WTC11 (cell line): ENCODE data around the gene BRSK1. TPM values are rescaled to one million over a fixed set of nuclear protein-coding genes. Genes with fewer than 3 reads are reported as not detected.

Source experiments
- ATF1 ChIP-seq: sonication (generic); formaldehyde crosslinking; IDR thresholded peaks from 2 replicates; pipeline ENCODE4 v1.8.1; 2023; ENCODE audit warnings: mild to moderate bottlenecking, moderate library complexity, missing genetic modification reagents
- E2F5 ChIP-seq: sonication (generic); formaldehyde crosslinking; IDR thresholded peaks from 2 replicates; pipeline ENCODE4 v1.8.1; 2022; ENCODE audit warnings: mild to moderate bottlenecking, moderate library complexity, missing genetic modification reagents
- ELF4 ChIP-seq: sonication (generic); formaldehyde crosslinking; IDR thresholded peaks from 2 replicates; pipeline ENCODE4 v1.8.1; 2022; ENCODE audit warnings: low read depth, mild to moderate bottlenecking, moderate library complexity, missing genetic modification reagents
- ETV6 ChIP-seq: sonication (generic); formaldehyde crosslinking; IDR thresholded peaks from 2 replicates; pipeline ENCODE4 v1.8.1; 2022; ENCODE audit warnings: mild to moderate bottlenecking, missing genetic modification reagents
- MXD4 ChIP-seq: fragments of 250-450 bp; sonication (Bioruptor Pico); IDR thresholded peaks from 2 replicates; pipeline ENCODE4 v1.8.0; 2021; ENCODE audit warnings: mild to moderate bottlenecking, moderate library complexity, borderline replicate concordance
- NFYB ChIP-seq: sonication (generic); formaldehyde crosslinking; conservative IDR thresholded peaks from 2 replicates; pipeline ENCODE4 v1.8.0; 2022; ENCODE audit warnings: low read depth, missing genetic modification reagents
- PRDM15 ChIP-seq: sonication (generic); formaldehyde crosslinking; IDR thresholded peaks from 2 replicates; pipeline ENCODE4 v1.8.0; 2022; ENCODE audit warnings: missing genetic modification reagents
- SMAD3 ChIP-seq: sonication (generic); formaldehyde crosslinking; IDR thresholded peaks from 2 replicates; pipeline ENCODE4 v1.8.0; 2022; ENCODE audit warnings: missing genetic modification reagents, mild to moderate bottlenecking, borderline replicate concordance
- TCF7 ChIP-seq: sonication (generic); formaldehyde crosslinking; IDR thresholded peaks from 2 replicates; pipeline ENCODE4 v1.8.0; 2022; ENCODE audit warnings: mild to moderate bottlenecking, low read depth, missing genetic modification reagents, moderate library complexity
- ZNF281 ChIP-seq: sonication (generic); formaldehyde crosslinking; IDR thresholded peaks from 2 replicates; pipeline ENCODE4 v1.8.0; 2023; ENCODE audit warnings: mild to moderate bottlenecking, missing genetic modification reagents
- ZNF423 ChIP-seq: fragments of 250-450 bp; sonication (Bioruptor Pico); IDR thresholded peaks from 2 replicates; pipeline ENCODE4 v2.1.2; 2022; ENCODE audit warnings: mild to moderate bottlenecking, moderate library complexity
- ZNF532 ChIP-seq: fragments of 250-450 bp; sonication (Bioruptor Pico); IDR thresholded peaks from 2 replicates; pipeline ENCODE4 v1.9.0; 2021; ENCODE audit warnings: mild to moderate bottlenecking, borderline replicate concordance
- total RNA-seq: library from RNA; stranded (reverse); gene quantifications from 3 replicates; pipeline ENCODE4 v1.2.3, GENCODE V29; 2021

BRSK1 gene
- total RNA-seq, 1 experiment from 2014 or later: 52.4 TPM

GRCh38 chr19:55255618-55256423, 28.0 kb upstream of the BRSK1 start (continued):
- no peak for TF ChIP-seq ZNF281 (CRISPR knock-in tag)
- no peak for TF ChIP-seq NFYB (CRISPR knock-in tag)
- no peak for TF ChIP-seq SMAD3 (CRISPR knock-in tag)
- no peak for TF ChIP-seq ELF4 (CRISPR knock-in tag)
- no peak for TF ChIP-seq ZNF423
- no peak for TF ChIP-seq ETV6 (CRISPR knock-in tag)
- TF ChIP-seq PRDM15 (CRISPR knock-in tag): no peak
- TF ChIP-seq E2F5 (CRISPR knock-in tag): no peak
- TF ChIP-seq TCF7 (CRISPR knock-in tag): no peak
- TF ChIP-seq ZNF532 (CRISPR knock-in tag): no peak
- no peak for TF ChIP-seq MXD4 (CRISPR knock-in tag)
- TF ChIP-seq ATF1 (CRISPR knock-in tag): no peak
- TF ChIP-seq, all 79 proteins: peak for 0
